Gastrocnemius medialis (tissue), 4 donors: ENCODE results near the gene PACSIN1.

Experiments
- POLR2A ChIP-seq, 2 donors: fragments of 450-650 bp; IDR thresholded peaks; one replicate each; pipeline ENCODE4 v1.6.1; 2017; ENCODE audit warnings: antibody characterized with exemption in 2 of 2, mild to moderate bottlenecking in 2 of 2, moderate library complexity in 2 of 2
- TF ChIP-seq, protein P1 (sequence below), 5 experiments: fragments of 450-650 bp in 3 of 5; fragments of 200-600 bp in 2 of 5; sonication (generic) in 2 of 5; IDR thresholded peaks in 4 of 5; conservative IDR thresholded peaks in 1 of 5; 1 replicate in 4 of 5; 2 replicates in 1 of 5; pipeline ENCODE4 v1.5.1; 2016 to 2019; ENCODE audit warnings: antibody characterized with exemption in 5 of 5, mild to moderate bottlenecking in 3 of 5, moderate library complexity in 3 of 5

- TF ChIP-seq, protein P1, sequence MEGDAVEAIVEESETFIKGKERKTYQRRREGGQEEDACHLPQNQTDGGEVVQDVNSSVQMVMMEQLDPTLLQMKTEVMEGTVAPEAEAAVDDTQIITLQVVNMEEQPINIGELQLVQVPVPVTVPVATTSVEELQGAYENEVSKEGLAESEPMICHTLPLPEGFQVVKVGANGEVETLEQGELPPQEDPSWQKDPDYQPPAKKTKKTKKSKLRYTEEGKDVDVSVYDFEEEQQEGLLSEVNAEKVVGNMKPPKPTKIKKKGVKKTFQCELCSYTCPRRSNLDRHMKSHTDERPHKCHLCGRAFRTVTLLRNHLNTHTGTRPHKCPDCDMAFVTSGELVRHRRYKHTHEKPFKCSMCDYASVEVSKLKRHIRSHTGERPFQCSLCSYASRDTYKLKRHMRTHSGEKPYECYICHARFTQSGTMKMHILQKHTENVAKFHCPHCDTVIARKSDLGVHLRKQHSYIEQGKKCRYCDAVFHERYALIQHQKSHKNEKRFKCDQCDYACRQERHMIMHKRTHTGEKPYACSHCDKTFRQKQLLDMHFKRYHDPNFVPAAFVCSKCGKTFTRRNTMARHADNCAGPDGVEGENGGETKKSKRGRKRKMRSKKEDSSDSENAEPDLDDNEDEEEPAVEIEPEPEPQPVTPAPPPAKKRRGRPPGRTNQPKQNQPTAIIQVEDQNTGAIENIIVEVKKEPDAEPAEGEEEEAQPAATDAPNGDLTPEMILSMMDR (IDR thresholded peaks at IDR 0.05 in 4 of 5, conservative IDR thresholded peaks at IDR 0.05 in 1 of 5), result no peak
- TF ChIP-seq POLR2A (IDR thresholded peaks at IDR 0.05), result no peak
Measured at GRCh38 chr6:34563513-34563870, 97.6 kb downstream of the PACSIN1 start.
